HEK293 (cell line): ENCODE results near the gene HERC3.

ENCODE experiments used
- CTCF ChIA-PET: fragments of 350-600 bp; formaldehyde crosslinking; extraction: SDS; loops from one replicate; lab custom pipeline; 2021; ENCODE audit warnings: antibody characterized with exemption; lab: Yijun Ruan, JAX
- POLR2A ChIA-PET: fragments of 300-600 bp; formaldehyde crosslinking; extraction: SDS; loops from one replicate; lab custom pipeline; 2020; ENCODE audit warnings: antibody characterized with exemption, inconsistent platforms; lab: Yijun Ruan, JAX
- H3K27ac ChIP-seq: fragments of 200-500 bp; sonication (Bioruptor generic); 2 replicates; pipeline ENCODE4 v1.5.1; 2014; ENCODE audit warnings: low read depth, low read length, control low read depth, inconsistent platforms; ENCODE audit errors: extremely low read depth
- H3K36me3 ChIP-seq, 2 experiments: fragments of 200-500 bp in 1 of 2; sonication (Bioruptor generic) in 1 of 2; 1 replicate in 1 of 2; 2 replicates in 1 of 2; pipeline ENCODE4 v1.5.1; 2014 to 2017; ENCODE audit warnings: inconsistent platforms in 2 of 2, low read length in 2 of 2; ENCODE audit not compliant: control insufficient read depth in 2 of 2, insufficient read depth in 1 of 2
- H3K4me1 ChIP-seq: fragments of 200-500 bp; sonication (Bioruptor generic); 2 replicates; pipeline ENCODE4 v1.5.1; 2014; ENCODE audit warnings: mild to moderate bottlenecking, low read length, inconsistent platforms; ENCODE audit not compliant: control insufficient read depth, insufficient read depth
- H3K4me3 ChIP-seq: 2 replicates; pipeline ENCODE4 v1.5.1; 2011; ENCODE audit warnings: low read depth, mild to moderate bottlenecking, control low read depth, low read length, moderate library complexity
- H3K9me3 ChIP-seq: fragments of 200-500 bp; sonication (Bioruptor generic); 2 replicates; pipeline ENCODE4 v1.5.1; 2014; ENCODE audit warnings: low read depth, low read length, inconsistent platforms; ENCODE audit not compliant: control insufficient read depth, insufficient read depth
- BCL11B ChIP-seq: fragments of 450-650 bp; formaldehyde crosslinking; IDR thresholded peaks from 2 replicates; pipeline ENCODE4 v1.5.1; 2016; ENCODE audit warnings: low read depth, missing biosample characterization, missing genetic modification characterization
- GFI1B ChIP-seq: fragments of 450-650 bp; formaldehyde crosslinking; IDR thresholded peaks from 2 replicates; pipeline ENCODE4 v1.5.1; 2016; ENCODE audit warnings: missing biosample characterization, missing genetic modification characterization
- HOXA7 ChIP-seq: sonication (generic); formaldehyde crosslinking; IDR thresholded peaks from 2 replicates; pipeline ENCODE4 v1.8.1; 2022; ENCODE audit warnings: missing genetic modification reagents, borderline replicate concordance
- IKZF3 ChIP-seq: fragments of 450-650 bp; IDR thresholded peaks from 2 replicates; pipeline ENCODE4 v1.5.0; 2018; ENCODE audit warnings: missing biosample characterization, mild to moderate bottlenecking, missing genetic modification characterization, moderate library complexity
- KLF7 ChIP-seq: fragments of 450-650 bp; formaldehyde crosslinking; IDR thresholded peaks from 2 replicates; pipeline ENCODE4 v1.5.1; 2016; ENCODE audit warnings: missing biosample characterization, missing genetic modification characterization, borderline replicate concordance
- SALL2 ChIP-seq: fragments of 450-650 bp; formaldehyde crosslinking; IDR thresholded peaks from 2 replicates; pipeline ENCODE4 v1.5.0; 2017; ENCODE audit warnings: missing biosample characterization, mild to moderate bottlenecking, missing genetic modification characterization, borderline replicate concordance
- ZEB2 ChIP-seq: fragments of 450-650 bp; formaldehyde crosslinking; IDR thresholded peaks from 2 replicates; pipeline ENCODE4 v1.5.1; 2016; ENCODE audit warnings: missing biosample characterization, missing genetic modification characterization
- ZNF157 ChIP-seq: fragments of 450-650 bp; formaldehyde crosslinking; IDR thresholded peaks from 2 replicates; pipeline ENCODE4 v1.5.1; 2016; ENCODE audit warnings: missing biosample characterization, missing genetic modification characterization
- ZNF169 ChIP-seq: fragments of 450-650 bp; formaldehyde crosslinking; IDR thresholded peaks from 2 replicates; pipeline ENCODE4 v1.5.1; 2016; ENCODE audit warnings: missing biosample characterization, missing genetic modification characterization
- ZNF174 ChIP-seq: fragments of 450-650 bp; formaldehyde crosslinking; IDR thresholded peaks from 2 replicates; pipeline ENCODE4 v1.5.0; 2017; ENCODE audit warnings: missing biosample characterization, mild to moderate bottlenecking, missing genetic modification characterization
- ZNF211 ChIP-seq: fragments of 450-650 bp; formaldehyde crosslinking; IDR thresholded peaks from 2 replicates; pipeline ENCODE4 v1.5.1; 2016; ENCODE audit warnings: low read depth, missing biosample characterization, missing genetic modification characterization
- ZNF274 ChIP-seq, 2 experiments: fragments of 200-500 bp in 1 of 2; fragments of 450-650 bp in 1 of 2; sonication (Bioruptor generic) in 1 of 2; formaldehyde crosslinking in 1 of 2; IDR thresholded peaks; 2 replicates each; pipeline versions ENCODE4 v1.5.1 to v1.6.1; 2014 to 2016; ENCODE audit warnings: borderline replicate concordance in 1 of 2, inconsistent platforms in 1 of 2, low read length in 1 of 2, missing biosample characterization in 1 of 2, missing genetic modification characterization in 1 of 2
- ZNF391 ChIP-seq: fragments of 450-650 bp; formaldehyde crosslinking; IDR thresholded peaks from 2 replicates; pipeline ENCODE4 v1.5.1; 2016; ENCODE audit warnings: low read depth, missing biosample characterization, missing genetic modification characterization, borderline replicate concordance
- ZNF48 ChIP-seq: fragments of 450-650 bp; formaldehyde crosslinking; IDR thresholded peaks from 2 replicates; pipeline ENCODE4 v1.5.1; 2016; ENCODE audit warnings: missing biosample characterization, missing genetic modification characterization
- ZNF529 ChIP-seq: fragments of 450-650 bp; formaldehyde crosslinking; IDR thresholded peaks from 2 replicates; pipeline ENCODE4 v1.5.1; 2017; ENCODE audit warnings: missing genetic modification characterization, missing biosample characterization; ENCODE audit not compliant: insufficient replicate concordance
- ZNF580 ChIP-seq: fragments of 450-650 bp; formaldehyde crosslinking; IDR thresholded peaks from 2 replicates; pipeline ENCODE4 v1.5.1; 2016; ENCODE audit warnings: missing biosample characterization, missing genetic modification characterization
- ZNF654 ChIP-seq: fragments of 450-650 bp; formaldehyde crosslinking; IDR thresholded peaks from 2 replicates; pipeline ENCODE4 v1.5.1; 2016; ENCODE audit warnings: low read depth, missing biosample characterization, missing genetic modification characterization
- ZNF747 ChIP-seq: fragments of 450-650 bp; formaldehyde crosslinking; IDR thresholded peaks from 2 replicates; pipeline ENCODE4 v1.5.1; 2016; ENCODE audit warnings: missing biosample characterization, missing genetic modification characterization
- TF ChIP-seq, protein P1 (sequence below): fragments of 450-650 bp; formaldehyde crosslinking; IDR thresholded peaks from 2 replicates; pipeline ENCODE4 v1.5.1; 2016; ENCODE audit warnings: missing biosample characterization, missing genetic modification characterization

HERC3 gene

DNA sequence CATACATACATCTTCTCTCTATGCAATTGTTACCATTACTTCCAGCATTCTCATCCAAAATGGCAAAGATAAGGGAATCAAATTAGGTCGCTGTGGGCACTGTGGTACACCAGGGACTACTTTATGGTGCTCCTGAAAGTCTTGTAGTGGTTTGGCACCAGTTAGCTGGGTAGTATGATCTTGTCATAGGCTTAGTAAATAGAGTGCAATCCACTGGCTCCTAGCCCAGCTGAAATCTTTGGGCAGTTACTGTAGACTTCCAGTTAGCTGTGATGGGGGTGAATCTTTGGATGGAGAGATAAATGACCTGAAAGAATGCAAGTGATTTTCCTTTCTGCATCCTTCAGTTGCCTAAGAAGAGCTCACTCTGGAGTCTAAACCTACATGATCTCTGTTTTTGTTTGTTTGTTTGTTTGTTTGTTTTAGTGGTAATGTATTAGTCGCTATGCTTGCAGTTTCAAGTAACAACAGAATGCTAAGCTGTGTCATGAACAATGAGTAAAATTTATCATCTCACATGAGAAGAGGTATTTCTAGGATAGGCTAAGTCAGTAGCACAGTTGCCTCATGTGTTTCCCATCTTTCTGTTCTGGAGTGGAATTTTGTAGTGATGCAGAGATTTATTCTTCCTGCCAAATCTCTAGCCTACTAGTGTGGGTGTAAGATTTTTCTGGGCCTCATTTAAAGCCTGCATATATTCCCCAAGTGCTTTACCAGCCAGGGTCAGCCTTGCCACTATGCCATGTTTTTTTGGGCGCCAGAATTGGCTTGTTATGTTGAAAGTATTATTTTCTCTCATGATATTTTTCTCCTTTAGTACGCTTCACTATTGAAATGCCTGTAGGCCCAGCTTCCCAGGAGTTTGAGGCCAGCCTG is 24.2 kb downstream of the HERC3 start:
- peaks cover 6% of the 10 kb centered on the region; the same call in 1 of the 2 replicates for H3K4me1 ChIP-seq
- TF ChIP-seq ZNF654 (tag by site-specific recombination) (no peak), ZEB2 (tag by site-specific recombination) (no peak), GFI1B (tag by site-specific recombination) (no peak), KLF7 (tag by site-specific recombination) (no peak), SALL2 (tag by site-specific recombination) (no peak), BCL11B (no peak), ZNF747 (tag by site-specific recombination) (no peak), ZNF211 (tag by site-specific recombination) (no peak), ZNF391 (tag by site-specific recombination) (no peak), ZNF274 (IDR thresholded peaks at IDR 0.05; ENCODE audit: low read length) (no peak), ZNF274 (tag by site-specific recombination; IDR thresholded peaks at IDR 0.05; ENCODE audit: borderline replicate concordance) (no peak), ZNF169 (tag by site-specific recombination) (no peak), ZNF174 (no peak), HOXA7 (CRISPR knock-in tag) (no peak), ZNF580 (tag by site-specific recombination) (no peak), ZNF529 (tag by site-specific recombination) (no peak)
- TF ChIP-seq, protein P1, sequence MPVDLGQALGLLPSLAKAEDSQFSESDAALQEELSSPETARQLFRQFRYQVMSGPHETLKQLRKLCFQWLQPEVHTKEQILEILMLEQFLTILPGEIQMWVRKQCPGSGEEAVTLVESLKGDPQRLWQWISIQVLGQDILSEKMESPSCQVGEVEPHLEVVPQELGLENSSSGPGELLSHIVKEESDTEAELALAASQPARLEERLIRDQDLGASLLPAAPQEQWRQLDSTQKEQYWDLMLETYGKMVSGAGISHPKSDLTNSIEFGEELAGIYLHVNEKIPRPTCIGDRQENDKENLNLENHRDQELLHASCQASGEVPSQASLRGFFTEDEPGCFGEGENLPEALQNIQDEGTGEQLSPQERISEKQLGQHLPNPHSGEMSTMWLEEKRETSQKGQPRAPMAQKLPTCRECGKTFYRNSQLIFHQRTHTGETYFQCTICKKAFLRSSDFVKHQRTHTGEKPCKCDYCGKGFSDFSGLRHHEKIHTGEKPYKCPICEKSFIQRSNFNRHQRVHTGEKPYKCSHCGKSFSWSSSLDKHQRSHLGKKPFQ: no peak
- ChIA-PET CTCF (interaction anchor here (0.6 kb wide), 1 partner anchor 67 kb away, joined by 3 read pairs; no protein-coding TSS in a partner anchor), POLR2A (no interaction called here)
- H3K9me3 ChIP-seq: no peaks in the 10 kb centered on the region
- no peaks in the 10 kb centered on the region for H3K36me3 ChIP-seq
- H3K4me3 ChIP-seq: no peak overlapping the region
- H3K27ac ChIP-seq: no peak overlapping the region

- ChIA-PET CTCF (interaction anchor here (0.6 kb wide), 2 partner anchors 39 to 49 kb away, joined by 3 read pairs; no protein-coding TSS in a partner anchor), POLR2A (no interaction called here)
- Histone ChIP-seq H3K4me1 (no peaks in the 10 kb centered on the region), H3K27ac (no peak overlapping the region), H3K36me3 (no peaks in the 10 kb centered on the region), H3K9me3 (no peaks in the 10 kb centered on the region), H3K4me3 (no peak overlapping the region)
- TF ChIP-seq ZNF48 (tag by site-specific recombination) (no peak), ZNF157 (tag by site-specific recombination) (no peak), IKZF3 (tag by site-specific recombination) (no peak)
Measured at GRCh38 chr4:88618782-88619485, 26.7 kb downstream of the HERC3 start.
